Progenitor cell of endocrine pancreas (in vitro differentiated cells): ENCODE data around the gene ANXA3. TPM values are rescaled to one million over a fixed set of nuclear protein-coding genes. Genes with fewer than 3 reads are reported as not detected.
"Not testable (repeated sequence)": the region's sequence is repeated elsewhere in the genome, so short reads cannot be mapped to it uniquely, and the experiment has no call there.

Source experiments
- DNase-seq: peaks from one replicate; pipeline ENCODE4 v3.0.0; 2021; ENCODE audit warnings: low spot score; ENCODE audit not compliant: unreplicated experiment
- H3K27ac Mint-ChIP-seq: 2 replicates; pipeline ENCODE4 v1.8.0; 2021; ENCODE audit warnings: mild to moderate bottlenecking, moderate library complexity, mixed read lengths
- H3K27me3 Mint-ChIP-seq: 2 replicates; pipeline ENCODE4 v1.8.0; 2021; ENCODE audit warnings: mixed read lengths
- H3K36me3 Mint-ChIP-seq: 2 replicates; pipeline ENCODE4 v1.8.0; 2022; ENCODE audit warnings: mixed read lengths; ENCODE audit not compliant: insufficient read depth
- H3K4me1 Mint-ChIP-seq: 2 replicates; pipeline ENCODE4 v1.8.0; 2021; ENCODE audit warnings: low read depth, mixed read lengths
- H3K4me3 Mint-ChIP-seq: 2 replicates; pipeline ENCODE4 v1.8.0; 2021; ENCODE audit warnings: low read depth, mild to moderate bottlenecking, moderate library complexity, mixed read lengths
- H3K9me3 Mint-ChIP-seq: 2 replicates; pipeline ENCODE4 v1.8.0; 2021; ENCODE audit warnings: low read depth, mixed read lengths
- CTCF ChIP-seq: fragments of 200-600 bp; sonication (generic); IDR thresholded peaks from one replicate; pipeline ENCODE4 v1.5.0; 2021; ENCODE audit warnings: antibody characterized with exemption, mild to moderate bottlenecking; ENCODE audit not compliant: unreplicated experiment
- total RNA-seq: library from RNA; stranded (reverse); gene quantifications from 2 replicates; pipeline ENCODE4 v1.2.1, GENCODE V29; 2021

The ANXA3 gene
- total RNA-seq, 1 donor from 2014 or later, result 108 TPM

- no peak for TF ChIP-seq CTCF
- H3K36me3 Mint-ChIP-seq, result peaks cover 34% of the 10 kb centered on the region
- H3K4me1 Mint-ChIP-seq, result peaks cover 9% of the 10 kb centered on the region
- DNase-seq, result no peak
- H3K9me3 Mint-ChIP-seq, result no peaks in the 10 kb centered on the region
- no peaks in the 10 kb centered on the region for H3K27me3 Mint-ChIP-seq
- H3K27ac Mint-ChIP-seq, result no peak overlapping the region
- H3K4me3 Mint-ChIP-seq, result no peak overlapping the region
These were observed 37.5 kb downstream of the ANXA3 start for GRCh38 chr4:78588894-78589545.

- no peak for TF ChIP-seq CTCF
- H3K27ac Mint-ChIP-seq, result no peak overlapping the region
- H3K27me3 Mint-ChIP-seq, result no peaks in the 10 kb centered on the region
- peaks cover 10% of the 10 kb centered on the region for H3K4me1 Mint-ChIP-seq
- no peak overlapping the region for H3K4me3 Mint-ChIP-seq
- peaks cover 44% of the 10 kb centered on the region for H3K36me3 Mint-ChIP-seq
- DNase-seq, result no peak
- H3K9me3 Mint-ChIP-seq, result no peaks in the 10 kb centered on the region
These were observed 39.8 kb downstream of the ANXA3 start for GRCh38 chr4:78591404-78591803.

- Mint-ChIP-seq H3K36me3 (peaks cover 43% of the 10 kb centered on the region), H3K27ac (no peak overlapping the region), H3K9me3 (no peaks in the 10 kb centered on the region), H3K4me1 (peaks cover 10% of the 10 kb centered on the region), H3K4me3 (no peak overlapping the region), H3K27me3 (no peaks in the 10 kb centered on the region)
- no peak for DNase-seq
- peak; percentile 40 for TF ChIP-seq CTCF
These were observed 40.7 kb downstream of the ANXA3 start for GRCh38 chr4:78592088-78592783.

GRCh38 chr4:78596111-78596742 is 44.7 kb downstream of the ANXA3 start:
- no peaks in the 10 kb centered on the region for H3K27me3 Mint-ChIP-seq
- no peak for DNase-seq
- H3K36me3 Mint-ChIP-seq, result peaks cover 48% of the 10 kb centered on the region
- peaks cover 3% of the 10 kb centered on the region for H3K9me3 Mint-ChIP-seq
- peak overlapping the region; percentile 23 for H3K27ac Mint-ChIP-seq
- peaks cover 10% of the 10 kb centered on the region for H3K4me1 Mint-ChIP-seq
- TF ChIP-seq CTCF, result no peak
- H3K4me3 Mint-ChIP-seq, result no peak overlapping the region

GRCh38 chr4:78598431-78598830 is 46.9 kb downstream of the ANXA3 start:
- H3K27me3 Mint-ChIP-seq, H3K9me3 Mint-ChIP-seq, H3K27ac Mint-ChIP-seq, H3K4me3 Mint-ChIP-seq, DNase-seq: not testable (repeated sequence)
- peaks cover 50% of the 10 kb centered on the region for H3K36me3 Mint-ChIP-seq
- peaks cover 10% of the 10 kb centered on the region for H3K4me1 Mint-ChIP-seq
